Activated B cell treated with CpG ODN at 0.5 μM for 24 hours (primary cell): ENCODE measurements around the gene SYNGAP1. TPM values are rescaled to one million over a fixed set of nuclear protein-coding genes. Genes with fewer than 3 reads are reported as not detected.

ENCODE experiments used
- ATAC-seq: fragments of 200-7000 bp; cut with Tn5 transposase; one replicate; pipeline ENCODE4 v1.10.0; 2021; ENCODE audit warnings: low read depth, mild to moderate bottlenecking, moderate library complexity
- CTCF ChIA-PET: fragments of 350-600 bp; sonication (Branson Sonifier 250); formaldehyde crosslinking; loops from one replicate; lab custom pipeline; 2021; ENCODE audit warnings: antibody characterized with exemption; lab: Charles Lee
- POLR2A ChIA-PET: fragments of 350-600 bp; sonication (Branson Sonifier 250); formaldehyde crosslinking; loops from one replicate; lab custom pipeline; 2021; ENCODE audit warnings: antibody characterized with exemption; lab: Charles Lee
- DNase-seq: peaks from one replicate; pipeline ENCODE4 v3.0.0; 2022
- H3K27ac Mint-ChIP-seq: one replicate; pipeline ENCODE4 v1.8.0; 2020; ENCODE audit warnings: mixed read lengths
- H3K27me3 Mint-ChIP-seq: one replicate; pipeline ENCODE4 v1.8.0; 2021; ENCODE audit warnings: mixed read lengths
- H3K36me3 Mint-ChIP-seq: one replicate; pipeline ENCODE4 v1.8.0; 2021; ENCODE audit warnings: low read depth, mixed read lengths
- H3K4me1 Mint-ChIP-seq: one replicate; pipeline ENCODE4 v1.8.0; 2021; ENCODE audit warnings: mixed read lengths
- H3K4me3 Mint-ChIP-seq: one replicate; pipeline ENCODE4 v1.8.0; 2020; ENCODE audit warnings: mild to moderate bottlenecking, mixed read lengths
- H3K9me3 Mint-ChIP-seq: one replicate; pipeline ENCODE4 v1.8.0; 2020; ENCODE audit warnings: mixed read lengths
- intact Hi-C: fragments of 100-400 bp; cut with micrococcal nuclease; formaldehyde crosslinking; loops from one replicate; pipeline ENCODE4 v1.15.1; 2024
- total RNA-seq: library from RNA; stranded (reverse); gene quantifications from 2 replicates; pipeline ENCODE4 v1.2.3, GENCODE V29; 2022
- TF ChIP-seq, protein P1 (sequence below): fragments of 200-600 bp; IDR thresholded peaks from one replicate; pipeline ENCODE4 v1.8.0; 2022; ENCODE audit warnings: antibody characterized with exemption, mild to moderate bottlenecking

The SYNGAP1 gene
- total RNA-seq, 1 donor from 2014 or later, result 25.4 TPM

DNA sequence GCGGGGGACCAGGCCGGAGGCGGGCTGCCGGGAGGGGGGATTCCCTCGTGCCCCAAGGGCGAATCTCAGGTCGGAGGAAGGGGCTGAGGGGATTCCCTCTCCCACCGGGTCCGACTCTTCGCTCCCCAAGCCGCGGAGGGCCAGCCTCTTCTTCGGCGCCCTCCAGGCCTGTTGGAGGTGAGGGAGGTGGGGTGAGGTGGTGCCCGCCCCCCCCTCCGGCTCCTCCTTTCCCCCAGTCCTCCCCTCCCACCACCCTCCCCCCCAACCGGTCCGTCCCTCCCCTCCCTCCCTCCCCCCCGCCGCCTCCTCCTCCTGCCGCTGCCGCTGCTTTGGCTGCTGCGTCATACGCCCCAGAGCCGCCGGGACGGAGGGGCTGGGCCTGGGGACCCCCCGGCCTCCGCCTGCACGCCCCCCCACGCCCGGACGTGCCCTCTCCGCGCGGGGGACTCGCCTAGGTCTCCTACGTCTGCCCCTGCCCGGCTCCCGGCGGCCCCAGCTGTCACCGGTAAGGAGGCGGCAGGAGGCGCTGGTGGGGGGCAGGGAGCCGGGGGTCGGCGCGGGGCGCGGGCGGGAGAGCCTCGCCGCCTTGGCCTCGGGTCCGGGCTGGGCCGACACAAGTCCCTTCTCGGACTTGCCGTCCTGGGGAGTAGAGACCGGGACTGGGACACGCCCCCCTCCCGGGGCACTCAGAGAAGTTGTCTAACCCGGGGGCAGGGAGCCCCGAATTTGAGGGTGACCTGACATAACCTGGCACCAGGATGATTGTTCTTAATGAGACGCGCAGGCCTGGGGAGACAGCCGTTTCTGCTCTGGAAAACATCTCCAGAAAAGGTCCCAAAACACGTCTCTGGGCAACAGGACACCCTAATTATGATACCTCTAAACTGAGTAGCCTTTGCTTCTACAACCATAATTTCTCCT lies 8.9 kb upstream of the SYNGAP1 start, which contains the start of gene PHF1:
Gene PHF1, plus strand, starts transcription at position 304 of the 921 bp plus-strand sequence. CDS start 1,250 bp downstream, outside the sequence.
- intact Hi-C loops, result loop anchor here (1.0 to 10.0 kb wide), 9 partner anchors 7 to 1284 kb away; partner anchors contain the start of genes ATF6B, CUTA, HLA-DOA and KIFC1
- no peaks in the 10 kb centered on the region for H3K27me3 Mint-ChIP-seq

DNA sequence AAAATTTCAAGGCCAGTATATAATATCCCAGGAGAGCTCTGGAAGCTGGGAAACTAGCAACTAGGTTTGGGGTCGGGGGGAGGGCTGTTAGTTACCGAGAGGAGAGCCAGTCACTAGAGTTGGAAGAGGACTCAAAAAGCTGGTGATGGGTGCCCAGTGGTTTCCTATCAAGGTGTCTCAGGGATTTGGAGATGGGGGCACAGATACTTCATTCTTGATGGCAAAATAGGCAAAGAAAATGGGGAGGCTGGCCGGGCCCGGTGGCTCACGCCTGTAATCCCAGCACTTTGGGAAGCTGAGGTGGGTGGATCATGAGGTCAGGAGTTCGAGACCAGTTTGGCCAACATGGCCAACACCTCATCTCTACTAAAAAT lies 8.2 kb upstream of the SYNGAP1 start:
- H3K27me3 Mint-ChIP-seq, result no peaks in the 10 kb centered on the region
- ChIA-PET POLR2A (interaction anchor here (0.5 to 3.0 kb wide), 11 partner anchors 9 to 439 kb away, joined by 3 to 22 read pairs (median 8); partner anchors contain the start of genes BAK1, HSD17B8, RPS18 and VPS52), CTCF (no interaction called here)
- H3K4me3 Mint-ChIP-seq, result peak overlapping the region; percentile 88
- DNase-seq, result no peak
- H3K4me1 Mint-ChIP-seq, result peaks cover 61% of the 10 kb centered on the region
- H3K27ac Mint-ChIP-seq, result peak overlapping the region; percentile 83
- H3K9me3 Mint-ChIP-seq, result no peaks in the 10 kb centered on the region
- H3K36me3 Mint-ChIP-seq, result peaks cover 45% of the 10 kb centered on the region
- intact Hi-C loops, result loop anchor here (5.0 to 10.0 kb wide), 2 partner anchors 407 to 1284 kb away; partner anchors contain the start of genes ATF6B and HLA-DOA
- no peak for ATAC-seq
- TF ChIP-seq, protein P1, sequence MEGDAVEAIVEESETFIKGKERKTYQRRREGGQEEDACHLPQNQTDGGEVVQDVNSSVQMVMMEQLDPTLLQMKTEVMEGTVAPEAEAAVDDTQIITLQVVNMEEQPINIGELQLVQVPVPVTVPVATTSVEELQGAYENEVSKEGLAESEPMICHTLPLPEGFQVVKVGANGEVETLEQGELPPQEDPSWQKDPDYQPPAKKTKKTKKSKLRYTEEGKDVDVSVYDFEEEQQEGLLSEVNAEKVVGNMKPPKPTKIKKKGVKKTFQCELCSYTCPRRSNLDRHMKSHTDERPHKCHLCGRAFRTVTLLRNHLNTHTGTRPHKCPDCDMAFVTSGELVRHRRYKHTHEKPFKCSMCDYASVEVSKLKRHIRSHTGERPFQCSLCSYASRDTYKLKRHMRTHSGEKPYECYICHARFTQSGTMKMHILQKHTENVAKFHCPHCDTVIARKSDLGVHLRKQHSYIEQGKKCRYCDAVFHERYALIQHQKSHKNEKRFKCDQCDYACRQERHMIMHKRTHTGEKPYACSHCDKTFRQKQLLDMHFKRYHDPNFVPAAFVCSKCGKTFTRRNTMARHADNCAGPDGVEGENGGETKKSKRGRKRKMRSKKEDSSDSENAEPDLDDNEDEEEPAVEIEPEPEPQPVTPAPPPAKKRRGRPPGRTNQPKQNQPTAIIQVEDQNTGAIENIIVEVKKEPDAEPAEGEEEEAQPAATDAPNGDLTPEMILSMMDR, result no peak

More for the DNA sequence above, 8.9 kb upstream of the SYNGAP1 start, which contains the start of gene PHF1:
- TF ChIP-seq, protein P1, result no peak
- ChIA-PET CTCF (no interaction called here), POLR2A (interaction anchor here (0.5 to 3.0 kb wide), 28 partner anchors 8 to 439 kb away, joined by 3 to 22 read pairs (median 6); partner anchors contain the start of genes B3GALT4, BAK1, CUTA and HSD17B8)
- Mint-ChIP-seq H3K9me3 (no peaks in the 10 kb centered on the region), H3K4me3 (peak within 1 kb of the TSS; percentile 88), H3K36me3 (peaks cover 40% of the 10 kb centered on the region), H3K4me1 (peaks cover 55% of the 10 kb centered on the region), H3K27ac (peak within 1 kb of the TSS; percentile 87)
- peak; percentile 86 for DNase-seq
- peak; percentile 60 for ATAC-seq

DNA sequence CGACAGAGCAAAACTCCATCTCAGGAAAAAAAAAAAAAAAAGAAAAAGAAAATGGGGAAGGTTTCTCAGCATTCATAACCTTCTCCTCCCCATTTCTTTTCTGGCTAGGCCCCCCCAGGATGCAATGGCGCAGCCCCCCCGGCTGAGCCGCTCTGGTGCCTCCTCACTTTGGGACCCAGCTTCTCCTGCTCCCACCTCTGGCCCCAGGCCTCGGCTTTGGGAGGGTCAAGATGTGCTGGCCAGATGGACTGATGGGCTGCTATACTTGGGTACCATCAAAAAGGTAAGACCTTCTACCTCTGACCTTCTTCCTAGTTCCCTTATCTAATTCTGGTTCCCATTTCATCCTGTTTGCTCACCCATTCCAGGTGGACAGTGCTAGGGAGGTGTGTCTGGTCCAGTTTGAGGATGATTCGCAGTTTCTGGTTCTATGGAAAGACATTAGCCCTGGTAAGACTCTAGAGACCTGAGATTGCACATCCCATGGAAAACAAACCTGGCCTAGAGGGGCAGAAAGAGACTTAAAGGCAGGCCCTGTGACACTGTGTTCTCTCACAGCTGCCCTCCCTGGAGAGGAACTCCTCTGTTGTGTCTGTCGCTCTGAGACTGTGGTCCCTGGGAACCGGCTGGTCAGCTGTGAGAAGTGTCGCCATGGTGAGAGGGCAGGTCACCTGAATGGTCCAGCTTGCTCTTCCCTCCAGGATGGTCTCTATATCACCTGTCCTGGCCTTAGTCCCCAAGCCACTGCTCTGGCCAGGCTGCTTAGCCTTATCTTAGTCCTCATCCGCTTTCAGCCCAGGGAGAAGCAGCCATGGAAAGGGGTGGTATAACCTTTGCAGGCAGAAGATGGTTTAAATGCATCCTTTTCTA lies 7.5 kb upstream of the SYNGAP1 start:
- Mint-ChIP-seq H3K27ac (peak overlapping the region; percentile 67), H3K27me3 (no peaks in the 10 kb centered on the region), H3K4me1 (peaks cover 69% of the 10 kb centered on the region), H3K4me3 (peak overlapping the region; percentile 88), H3K9me3 (no peaks in the 10 kb centered on the region), H3K36me3 (peaks cover 45% of the 10 kb centered on the region)
- ATAC-seq (no peak), DNase-seq (no peak)
- intact Hi-C loops, result loop anchor here (5.0 to 10.0 kb wide), 2 partner anchors 408 to 1285 kb away; partner anchors contain the start of genes ATF6B and HLA-DOA
- POLR2A ChIA-PET, result interaction anchor here (1.1 to 3.0 kb wide), 6 partner anchors 13 to 440 kb away, joined by 8 to 22 read pairs (median 15); partner anchors contain the start of genes HSD17B8, RPS18, VPS52 and ZBTB22
- TF ChIP-seq, protein P1, result no peak
- CTCF ChIA-PET, result no interaction called here

DNA sequence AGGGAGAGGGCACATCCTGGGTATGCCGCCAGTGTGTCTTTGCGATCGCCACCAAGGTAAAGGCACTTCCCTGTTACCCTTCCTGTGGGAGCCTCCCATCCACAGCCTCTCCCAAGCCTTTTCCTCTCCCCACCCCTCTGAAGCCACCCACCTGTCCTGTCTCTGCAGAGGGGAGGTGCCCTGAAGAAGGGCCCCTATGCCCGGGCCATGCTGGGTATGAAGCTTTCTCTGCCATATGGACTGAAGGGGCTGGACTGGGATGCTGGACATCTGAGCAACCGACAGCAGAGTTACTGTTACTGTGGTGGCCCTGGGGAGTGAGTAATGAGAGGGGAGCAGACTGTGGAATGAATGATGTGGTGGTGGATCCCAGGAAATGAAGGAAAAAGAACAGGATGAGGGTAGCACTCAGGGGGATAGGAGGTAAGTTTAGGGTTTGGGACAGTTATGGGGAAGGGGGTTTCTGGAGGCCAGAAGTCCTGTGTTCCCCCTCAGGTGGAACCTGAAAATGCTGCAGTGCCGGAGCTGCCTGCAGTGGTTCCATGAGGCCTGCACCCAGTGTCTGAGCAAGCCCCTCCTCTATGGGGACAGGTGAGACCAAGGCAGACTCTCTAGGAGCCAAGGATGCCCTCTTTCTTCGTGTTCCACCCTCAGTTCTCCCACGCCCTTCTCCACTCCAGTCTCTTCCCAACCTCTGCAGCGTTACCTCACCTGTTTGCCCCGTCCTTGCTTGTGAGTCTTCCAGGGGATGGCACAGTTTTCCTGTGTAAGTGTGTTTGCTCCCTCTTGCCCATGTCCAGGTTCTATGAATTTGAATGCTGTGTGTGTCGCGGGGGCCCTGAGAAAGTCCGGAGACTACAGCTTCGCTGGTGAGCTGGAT lies 6.4 kb upstream of the SYNGAP1 start:
- ATAC-seq (no peak), DNase-seq (no peak)
- peak overlapping the region; percentile 32 for H3K4me3 Mint-ChIP-seq
- TF ChIP-seq, protein P1, result no peak
- POLR2A ChIA-PET, result no interaction called here
- no peaks in the 10 kb centered on the region for H3K27me3 Mint-ChIP-seq
- H3K27ac Mint-ChIP-seq, result peak overlapping the region; percentile 62
- no peaks in the 10 kb centered on the region for H3K9me3 Mint-ChIP-seq
- H3K36me3 Mint-ChIP-seq, result peaks cover 47% of the 10 kb centered on the region
- CTCF ChIA-PET, result interaction anchor here (1.0 kb wide), 1 partner anchor 17 kb away, joined by 3 read pairs; no protein-coding TSS in a partner anchor
- intact Hi-C loops, result loop anchor here (5.0 to 10.0 kb wide), 2 partner anchors 409 to 1286 kb away; partner anchors contain the start of genes ATF6B and HLA-DOA
- H3K4me1 Mint-ChIP-seq, result peaks cover 79% of the 10 kb centered on the region
